HG03442 (cell line): ENCODE results near the gene PDE6D.

ENCODE experiments used
- ATAC-seq: cut with Tn5 transposase; IDR thresholded peaks from one replicate; pipeline ENCODE4 v1.9.1; 2021; ENCODE audit warnings: mild to moderate bottlenecking, moderate library complexity; ENCODE audit not compliant: unreplicated experiment

The PDE6D gene

GRCh38 chr2:231685349-231686191 lies 95.5 kb downstream of the PDE6D start:
- no peak for ATAC-seq

- no peak for ATAC-seq
These were observed 96.5 kb downstream of the PDE6D start for GRCh38 chr2:231684314-231685223.

GRCh38 chr2:231683292-231684235 lies 97.5 kb downstream of the PDE6D start:
- ATAC-seq, result no peak

GRCh38 chr2:231682603-231683291 lies 98.3 kb downstream of the PDE6D start:
- no peak for ATAC-seq
